GM18909 (cell line): ENCODE results near the gene NKPD1.

Source experiments
- ATAC-seq: cut with Tn5 transposase; IDR thresholded peaks from one replicate; pipeline ENCODE4 v1.9.1; 2021; ENCODE audit warnings: mild to moderate bottlenecking; ENCODE audit not compliant: unreplicated experiment, poor library complexity

Gene NKPD1

DNA sequence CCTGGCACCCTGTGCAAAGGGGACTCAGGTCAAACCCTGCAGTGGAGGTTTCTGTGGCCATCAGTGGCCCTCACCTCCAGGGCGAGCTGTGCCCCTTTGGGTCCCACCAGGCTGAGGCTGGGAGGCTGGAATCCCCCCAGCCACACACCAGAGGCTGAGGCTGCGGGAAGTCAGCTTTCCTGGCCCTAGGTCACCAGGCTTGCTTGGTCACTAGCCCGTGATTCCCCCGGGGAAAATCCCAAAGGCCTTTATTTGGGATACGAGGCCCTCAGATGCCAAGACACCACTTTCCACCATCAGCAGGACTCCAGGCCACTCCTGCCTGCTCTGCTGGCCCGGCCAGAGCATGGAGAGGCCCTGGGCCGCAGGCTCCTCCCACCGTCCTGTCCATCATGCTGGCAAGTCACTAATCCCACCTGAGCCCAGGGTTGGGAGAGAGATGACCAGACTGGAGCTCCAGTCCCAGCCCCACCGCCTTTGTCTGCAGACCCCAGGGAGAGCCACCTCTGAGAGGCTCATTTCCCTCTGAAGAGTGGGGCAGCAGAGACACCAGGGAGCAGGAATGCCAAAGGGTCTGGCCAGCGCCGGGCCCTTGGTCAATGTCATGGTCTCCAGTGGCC is 4.7 kb downstream of the NKPD1 start:
- no peak for ATAC-seq

DNA sequence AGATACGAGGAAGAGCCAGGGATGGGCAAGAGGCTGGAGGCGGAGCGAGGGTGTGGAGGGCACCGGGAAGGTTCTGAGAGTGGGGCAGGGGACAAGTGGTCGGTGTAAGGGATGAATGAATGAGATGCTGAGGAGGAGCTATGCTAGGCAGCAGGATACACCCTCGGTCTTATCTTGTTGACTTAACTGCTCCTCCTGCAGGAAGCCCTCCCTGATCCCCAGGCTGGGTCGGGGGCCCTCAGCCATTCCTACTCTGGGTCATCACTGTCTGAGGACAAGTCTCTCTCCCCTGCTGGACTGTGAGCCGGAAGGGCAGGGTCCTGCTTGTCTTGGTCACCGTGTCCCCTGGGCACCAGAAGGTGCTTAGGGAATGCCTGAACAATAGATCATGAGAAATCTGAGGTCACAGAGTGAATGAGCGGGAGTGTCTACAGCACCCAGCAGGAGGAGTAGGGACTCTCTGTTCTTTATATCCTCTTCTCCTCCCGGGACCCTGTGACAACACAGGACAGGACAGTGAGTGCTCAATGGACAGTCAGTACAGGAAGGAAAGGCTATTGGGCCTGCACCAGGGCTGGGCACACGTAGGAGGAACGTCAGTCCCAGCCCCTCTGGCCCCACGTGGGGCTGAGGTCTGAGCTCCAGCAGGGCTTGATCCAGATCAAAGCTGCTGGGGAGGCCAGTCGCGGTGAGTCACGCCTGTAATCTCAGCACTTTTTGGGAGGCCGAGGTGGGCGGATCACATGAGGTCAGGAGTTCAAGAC is 6.5 kb downstream of the NKPD1 start:
- no peak for ATAC-seq

DNA sequence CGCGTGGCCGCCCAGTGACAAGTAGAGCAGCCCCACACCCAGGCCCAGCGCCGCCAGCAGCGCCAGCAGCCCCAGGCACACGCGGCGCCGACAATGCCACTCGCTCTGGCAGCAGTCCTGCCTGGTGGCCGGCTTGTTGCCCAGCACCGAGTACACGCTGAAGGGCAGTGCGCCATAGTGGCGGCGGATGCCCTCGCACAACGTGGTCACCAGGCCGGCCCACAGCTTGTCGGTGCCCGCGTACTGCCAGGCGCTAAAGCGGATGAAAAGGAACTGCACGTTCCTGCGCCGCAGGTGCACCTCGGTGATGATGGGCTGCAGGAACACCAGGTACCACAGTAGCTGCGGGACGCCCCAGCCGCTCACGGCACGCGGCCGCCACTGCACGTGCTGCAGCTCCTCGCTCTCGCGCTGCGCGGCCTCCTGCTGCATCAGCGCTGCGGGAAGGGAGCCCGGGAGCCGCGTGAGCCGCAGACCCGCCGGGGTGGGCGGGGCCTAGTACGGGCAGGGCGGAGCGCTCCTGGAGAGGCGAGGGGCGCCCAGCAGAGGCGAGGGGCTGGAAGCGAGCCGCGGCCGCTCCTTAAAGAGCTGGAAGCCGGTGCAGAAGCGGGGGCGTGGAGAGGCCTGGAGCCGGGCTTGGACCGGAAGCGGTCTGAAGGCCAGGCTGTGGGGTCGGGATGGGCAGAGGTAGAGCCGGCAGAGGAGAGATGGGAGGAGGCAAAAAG is 7.3 kb downstream of the NKPD1 start:
- ATAC-seq = no peak

DNA sequence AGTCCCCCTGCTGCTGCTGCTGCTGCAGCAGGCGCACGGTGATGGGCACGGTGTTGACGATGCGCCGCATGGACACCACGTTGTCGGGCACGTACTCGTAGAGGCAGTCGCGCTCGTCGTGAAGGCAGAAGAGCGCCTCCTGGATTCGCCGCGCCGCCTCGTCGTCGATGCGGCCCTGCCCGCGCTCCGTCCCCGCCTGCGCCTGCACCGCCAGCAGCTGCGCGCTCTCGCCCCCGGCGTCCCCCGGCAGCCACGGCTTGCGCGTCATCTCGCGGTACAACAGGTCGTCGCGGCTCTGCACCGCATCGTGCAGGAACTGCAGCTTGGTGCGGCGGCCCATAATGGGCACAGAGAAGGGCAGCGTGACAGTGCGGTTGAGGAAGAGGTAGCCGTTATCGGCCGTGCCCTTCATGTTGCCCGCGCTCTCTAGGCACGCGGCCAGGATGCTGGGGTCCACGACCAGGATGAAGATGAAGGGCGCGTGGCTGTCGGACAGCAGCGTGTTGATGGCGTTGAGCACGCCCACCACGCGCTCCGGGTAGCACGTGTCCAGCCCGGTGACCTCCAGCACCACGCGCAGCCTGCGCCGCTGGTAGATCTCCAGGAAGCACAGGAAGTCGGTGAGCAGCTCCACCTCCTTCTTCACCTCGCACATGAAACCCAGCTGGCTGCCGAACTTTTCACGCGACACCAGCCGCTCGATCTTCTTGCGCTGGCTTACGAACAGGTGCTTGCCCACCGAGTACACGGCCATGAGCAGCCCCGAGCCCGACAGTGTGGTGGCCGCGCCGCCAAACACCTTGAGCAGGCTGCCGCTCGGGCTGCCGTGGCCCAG is 8.1 kb downstream of the NKPD1 start:
- no peak for ATAC-seq

DNA sequence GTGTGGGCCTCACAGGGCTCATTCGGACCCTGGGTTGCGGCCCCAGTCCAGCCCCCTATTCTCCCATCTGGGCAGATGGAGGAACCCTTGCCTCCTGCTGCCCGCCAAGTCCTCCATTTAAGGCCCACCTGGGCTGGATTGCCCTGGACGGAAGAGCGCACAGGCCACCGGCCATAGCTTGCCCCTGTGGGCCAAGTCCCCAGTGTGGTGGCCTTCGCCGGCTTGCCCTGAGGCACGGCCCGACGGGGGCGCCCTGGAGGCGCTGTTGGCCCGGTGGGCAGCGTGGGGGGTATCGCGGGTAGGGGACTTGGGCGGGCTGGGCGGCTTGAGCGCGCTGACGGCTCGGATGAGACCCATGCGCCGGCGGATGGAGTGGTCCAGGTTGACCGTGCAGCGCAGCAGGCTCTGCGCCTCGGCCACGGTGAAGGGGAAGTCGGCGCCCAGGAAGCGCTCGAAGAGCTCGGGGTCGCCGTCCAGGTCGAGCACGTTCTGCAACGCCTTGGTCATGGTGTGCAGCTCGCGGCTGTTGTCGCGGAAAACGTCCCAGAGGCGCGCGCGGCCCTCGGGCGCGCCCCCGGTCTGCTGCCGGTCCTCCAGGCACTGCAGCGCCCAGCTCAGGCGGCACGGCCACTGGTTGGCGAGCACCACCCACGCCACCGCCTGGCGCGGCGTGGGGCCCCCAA is 8.8 kb downstream of the NKPD1 start:
- ATAC-seq = no peak

DNA sequence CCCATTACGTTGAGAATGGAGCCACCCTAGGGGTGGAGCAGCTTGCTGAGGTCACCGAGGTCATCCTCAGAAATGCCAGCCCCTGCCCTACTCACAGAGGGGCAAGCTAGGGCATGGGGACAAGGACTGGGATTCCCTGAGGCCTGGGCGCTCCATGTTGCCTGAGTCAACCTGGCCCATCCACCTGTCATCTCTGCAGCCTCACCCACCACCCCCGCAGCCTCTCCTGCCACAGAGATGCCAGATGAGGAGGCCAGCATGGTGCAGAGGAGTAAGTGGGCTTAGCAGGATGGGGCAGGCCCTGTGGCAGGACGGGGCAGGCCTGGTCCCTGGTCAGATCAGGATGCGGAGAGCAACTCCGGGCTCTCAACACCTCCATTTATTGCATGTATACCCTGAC is 9.5 kb downstream of the NKPD1 start:
- ATAC-seq = no peak

DNA sequence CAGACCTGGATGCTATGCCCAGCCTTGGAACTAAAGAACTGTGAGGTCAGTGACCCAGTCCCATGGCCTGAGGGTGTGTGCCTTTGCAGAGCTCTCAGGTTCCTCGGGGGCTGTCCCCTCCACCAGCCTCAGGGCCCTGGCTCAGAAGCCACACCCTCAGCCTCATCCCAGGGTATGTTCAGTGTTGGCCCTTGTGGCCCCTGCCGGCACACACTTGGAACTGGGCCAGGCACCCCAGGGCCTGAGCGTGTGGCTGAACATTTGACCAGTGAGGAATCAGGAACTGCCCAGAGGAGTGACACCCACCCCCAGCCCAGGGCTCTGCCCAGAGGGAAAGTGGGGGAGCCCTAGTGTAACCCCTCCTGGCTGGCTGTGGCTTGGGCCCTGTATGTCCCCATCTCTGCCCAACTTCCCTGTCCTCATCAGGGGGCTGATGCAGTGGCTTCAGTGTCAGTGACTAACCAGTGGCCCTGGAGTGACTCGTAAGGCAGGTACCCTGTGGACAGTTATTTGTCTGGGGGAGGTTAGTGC is 10.0 kb downstream of the NKPD1 start:
- no peak for ATAC-seq

DNA sequence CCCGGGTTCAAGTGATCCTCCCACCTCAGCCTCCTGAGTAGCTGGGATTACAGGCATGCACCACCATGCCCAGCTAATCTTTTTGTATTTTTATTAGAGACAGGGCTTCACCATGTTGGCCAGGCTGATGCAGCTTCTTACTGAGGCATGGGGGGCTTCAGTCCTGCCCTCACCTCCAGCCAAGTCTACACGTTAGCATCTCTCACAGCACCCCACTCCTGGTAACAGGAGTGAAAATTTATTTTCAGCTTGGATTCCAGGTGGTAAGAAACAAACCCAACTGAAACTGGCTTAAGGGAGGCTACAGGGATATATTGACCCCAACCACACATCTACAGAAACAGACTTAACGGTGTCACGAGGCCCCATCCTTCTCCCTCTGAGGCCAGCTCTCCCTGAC is 10.6 kb downstream of the NKPD1 start:
- ATAC-seq = no peak

DNA sequence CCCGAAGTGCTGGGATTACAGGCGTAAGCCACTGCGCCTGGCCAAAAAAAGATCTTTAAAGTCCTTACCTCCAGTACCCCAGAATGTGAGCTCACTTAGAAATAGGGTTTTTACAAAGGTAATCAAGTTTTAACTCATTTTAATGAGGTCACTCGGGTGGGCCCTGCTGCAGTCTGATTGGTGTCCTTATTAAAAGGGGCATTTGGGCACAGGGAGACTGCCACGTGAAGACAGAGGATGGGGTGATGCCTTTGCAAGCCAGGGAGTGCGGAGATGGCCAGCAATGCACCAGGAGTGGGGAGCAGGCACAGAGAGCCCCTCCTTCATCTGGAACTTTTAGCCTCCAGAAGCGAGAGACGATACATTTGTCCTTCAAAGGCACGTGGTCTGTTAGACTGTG is 11.7 kb downstream of the NKPD1 start:
- no peak for ATAC-seq

DNA sequence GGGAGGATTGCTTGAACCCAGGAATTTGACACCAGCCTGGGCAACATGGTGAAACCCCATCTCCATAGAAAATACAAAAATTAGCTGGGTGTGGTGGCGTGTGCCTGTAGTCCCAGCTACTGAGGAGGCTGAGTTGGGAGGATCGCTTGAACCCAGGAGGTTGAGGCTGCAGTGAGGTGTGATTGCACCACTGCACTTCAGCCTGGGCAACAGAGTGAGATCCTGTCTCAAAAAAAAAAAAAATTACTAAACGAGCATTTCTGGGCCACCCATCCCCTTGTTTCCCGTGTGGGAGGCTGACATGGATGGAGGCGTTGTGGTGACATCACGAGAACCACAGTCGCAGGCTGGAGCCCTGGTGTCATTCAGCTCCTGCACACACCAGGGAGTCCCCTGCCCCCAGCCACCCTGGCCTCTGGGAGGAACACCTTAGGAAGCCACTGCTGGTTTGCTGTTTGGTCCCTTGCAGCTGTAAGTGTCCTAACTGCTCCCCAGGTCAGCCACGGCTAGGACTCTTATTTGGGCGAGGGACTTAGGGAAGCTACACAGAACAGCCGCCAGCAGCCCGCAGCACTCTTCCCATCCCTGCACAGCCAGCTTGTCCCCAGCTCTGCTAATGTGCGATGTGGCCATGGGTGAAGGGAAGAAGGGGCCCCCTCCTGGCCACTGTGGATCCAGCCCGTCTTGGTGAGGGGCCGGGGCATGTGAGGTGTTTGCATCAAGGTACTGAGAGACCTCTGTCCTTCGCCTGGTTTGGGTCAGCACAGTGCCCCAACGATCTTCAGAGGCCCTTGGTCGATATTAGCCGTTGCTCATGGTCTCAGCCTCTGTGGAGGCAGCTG is 12.7 kb downstream of the NKPD1 start:
- no peak for ATAC-seq

DNA sequence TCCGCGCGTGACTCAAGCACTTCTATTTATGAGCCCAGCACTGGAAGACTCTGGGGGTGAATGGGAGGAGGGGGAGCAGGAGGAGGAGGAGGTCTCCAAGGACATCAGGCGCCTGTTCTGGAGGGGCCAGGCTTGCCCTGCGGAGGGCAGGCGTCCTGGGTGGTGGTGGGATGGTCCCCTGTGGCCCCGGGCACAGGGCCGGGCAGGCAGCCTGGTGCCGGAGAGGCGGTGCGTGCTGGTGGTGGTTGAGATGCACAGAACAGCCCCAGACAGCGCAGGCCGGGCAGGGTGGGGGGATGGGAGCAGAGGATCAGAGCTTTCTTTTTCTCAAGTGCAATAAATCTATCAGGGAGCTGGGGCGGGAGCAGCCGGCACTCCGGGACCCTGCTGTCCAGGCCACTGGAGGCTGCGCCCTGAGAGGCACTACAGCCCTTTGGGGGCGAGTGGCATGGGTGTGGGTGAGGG is 14.0 kb downstream of the NKPD1 start:
- ATAC-seq = no peak

DNA sequence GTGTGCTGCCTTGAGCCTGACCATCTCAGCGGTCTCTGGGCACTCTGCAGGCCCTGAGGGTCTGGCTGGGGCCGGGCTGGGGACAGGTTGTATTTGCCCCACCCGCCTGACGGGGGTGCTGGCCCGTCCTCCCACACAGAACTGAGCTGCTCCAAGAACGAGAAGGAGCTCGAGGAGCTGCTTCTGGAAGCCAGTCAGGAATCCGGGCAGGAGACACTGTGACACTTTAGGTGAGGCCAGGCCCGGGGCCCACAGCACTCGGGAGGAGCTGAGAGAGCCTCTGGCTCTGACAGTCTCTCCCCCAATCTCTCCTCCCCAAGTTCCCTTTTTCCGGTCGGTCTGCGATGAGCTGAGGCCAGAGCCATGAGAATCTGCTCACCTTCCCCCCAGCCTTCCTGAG is 14.5 kb downstream of the NKPD1 start:
- no peak for ATAC-seq

DNA sequence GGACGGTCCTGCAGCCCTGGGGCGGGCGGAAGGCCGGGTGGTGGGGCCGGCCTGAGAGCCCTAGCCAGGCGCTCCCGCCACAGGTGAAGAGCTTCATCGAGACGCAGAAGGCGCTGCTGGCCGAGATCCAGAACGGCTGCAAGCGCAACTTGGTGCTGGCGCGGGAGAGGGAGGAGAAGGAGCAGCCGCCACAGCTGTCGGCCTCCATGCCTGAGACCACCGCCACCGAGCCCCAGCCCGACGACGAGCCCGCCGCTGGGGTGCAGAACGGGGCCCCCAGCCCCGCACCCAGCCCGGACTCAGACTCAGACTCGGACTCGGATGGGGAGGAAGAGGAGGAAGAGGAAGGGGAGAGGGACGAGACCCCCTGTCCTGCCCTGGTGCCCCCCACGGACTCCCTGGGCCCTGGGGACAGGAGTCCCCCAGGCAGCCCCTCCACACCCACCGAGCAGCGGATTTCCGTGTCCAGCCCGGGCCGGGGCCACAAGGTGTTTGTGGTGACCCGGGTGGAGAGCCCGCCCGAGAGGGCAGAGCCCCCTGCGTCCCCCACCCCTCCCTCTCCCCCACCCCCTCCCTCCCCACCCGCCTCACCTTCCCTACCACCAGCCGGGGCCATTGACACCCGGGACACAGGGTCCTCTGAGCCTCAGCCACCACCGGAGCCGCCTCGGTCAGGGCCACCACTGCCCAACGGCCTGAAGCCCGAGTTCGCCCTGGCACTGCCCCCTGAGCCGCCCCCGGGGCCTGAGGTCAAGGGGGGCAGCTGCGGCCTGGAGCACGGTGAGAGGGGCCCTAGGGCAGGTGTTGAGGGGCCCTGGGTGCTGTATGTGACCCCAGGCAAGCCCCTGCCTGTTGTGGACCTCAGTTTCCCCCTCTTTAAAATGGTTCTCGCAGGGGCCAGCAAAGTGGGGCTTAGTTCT is 15.3 kb downstream of the NKPD1 start:
- ATAC-seq = no peak

DNA sequence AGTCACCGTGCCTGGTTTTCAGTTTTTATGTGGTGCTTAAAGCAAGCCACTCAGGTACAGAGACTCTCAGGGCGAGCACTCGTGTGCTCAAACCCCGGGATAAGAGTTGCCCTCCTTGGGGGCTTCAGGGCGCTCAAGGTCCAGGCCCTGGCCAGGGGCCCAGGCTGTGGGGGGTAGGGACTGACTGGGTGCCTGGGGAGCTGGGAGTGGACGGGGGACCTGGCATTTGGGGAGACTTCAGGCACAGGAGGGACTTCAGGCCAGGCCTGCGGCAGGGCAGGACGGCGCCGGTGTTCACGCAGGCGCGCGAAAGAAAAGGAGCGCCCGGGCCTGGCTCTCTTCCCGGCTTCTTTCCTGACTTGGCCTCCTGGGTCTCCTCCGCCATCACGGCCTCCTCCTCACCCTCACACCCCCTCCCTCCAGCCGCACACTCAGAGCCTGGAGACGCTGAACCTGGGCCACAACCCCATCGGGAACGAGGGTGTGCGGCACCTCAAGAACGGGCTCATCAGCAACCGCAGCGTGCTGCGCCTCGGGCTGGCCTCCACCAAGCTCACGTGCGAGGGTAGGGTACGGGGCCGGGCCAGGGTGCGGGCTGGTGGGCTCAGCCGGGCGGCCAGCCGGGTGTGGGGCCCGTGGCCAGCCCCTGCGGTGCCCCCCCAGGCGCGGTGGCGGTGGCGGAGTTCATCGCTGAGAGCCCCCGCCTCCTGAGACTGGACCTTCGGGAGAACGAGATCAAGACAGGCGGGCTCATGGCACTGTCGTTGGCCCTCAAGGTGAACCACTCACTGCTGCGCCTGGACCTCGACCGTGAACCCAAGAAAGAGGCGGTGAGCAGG is 16.1 kb downstream of the NKPD1 start:
- ATAC-seq = no peak

DNA sequence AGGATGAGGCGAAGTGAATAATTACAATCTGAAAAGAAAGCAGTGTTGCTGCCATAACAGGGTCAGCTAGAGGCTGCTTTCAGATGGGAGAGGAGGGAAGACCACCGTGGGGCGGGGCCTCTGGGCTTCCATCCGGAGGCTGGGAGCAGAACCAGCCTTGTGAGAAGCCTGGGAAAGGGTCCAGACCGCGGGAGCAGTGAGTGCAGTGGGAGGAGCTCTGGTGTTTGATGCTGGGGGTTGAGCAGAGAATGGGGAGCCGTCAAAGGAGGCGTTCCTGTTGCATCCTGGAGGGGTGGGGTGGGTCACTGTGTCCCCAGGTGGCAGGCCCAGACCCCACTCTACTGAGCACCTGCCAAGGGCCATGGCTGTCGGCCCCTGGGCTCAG is 18.1 kb downstream of the NKPD1 start:
- no peak for ATAC-seq

DNA sequence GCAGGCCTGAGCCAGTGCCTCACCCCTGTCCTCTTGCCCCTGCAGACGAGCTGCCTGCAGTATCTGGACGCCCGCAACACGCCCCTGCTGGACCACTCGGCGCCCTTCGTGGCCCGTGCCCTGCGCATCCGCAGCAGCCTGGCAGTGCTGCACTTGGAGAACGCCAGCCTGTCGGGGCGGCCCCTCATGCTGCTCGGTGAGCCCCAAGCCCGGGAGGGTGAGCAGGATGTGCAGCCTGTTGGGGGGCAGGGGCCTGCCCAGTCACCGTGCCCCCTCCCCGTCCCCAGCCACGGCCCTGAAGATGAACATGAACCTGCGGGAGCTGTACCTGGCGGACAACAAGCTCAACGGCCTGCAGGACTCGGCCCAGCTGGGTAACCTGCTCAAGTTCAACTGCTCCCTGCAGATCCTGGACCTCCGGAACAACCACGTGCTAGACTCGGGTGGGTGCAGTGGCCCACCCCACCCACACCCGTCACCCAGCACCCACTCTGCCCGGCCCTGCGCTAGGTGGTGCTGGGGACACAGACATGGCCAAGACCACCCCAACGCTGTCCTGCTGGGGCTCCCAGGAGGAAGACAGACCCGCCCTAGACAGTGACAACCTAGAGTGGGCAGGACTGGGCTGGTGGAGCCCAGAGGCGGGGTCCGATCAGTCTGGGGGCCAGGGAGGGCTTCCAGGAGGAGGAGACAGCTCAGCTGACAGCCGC is 18.6 kb downstream of the NKPD1 start:
- ATAC-seq = no peak
